ENCODE measurements around the gene MARK3.
"Not testable (repeated sequence)": the region's sequence is repeated elsewhere in the genome, so short reads cannot be mapped to it uniquely, and the experiment has no call there.

Gene MARK3

GRCh38 chr14:103495854-103496253 is 110.6 kb downstream of the MARK3 start:
- DNase-seq: no peak

- no peak for DNase-seq
Measured at GRCh38 chr14:103496776-103497175, 111.6 kb downstream of the MARK3 start.

- no peak for DNase-seq
Measured at GRCh38 chr14:103499709-103500108, 114.5 kb downstream of the MARK3 start.

GRCh38 chr14:103500148-103500990 is 115.2 kb downstream of the MARK3 start:
- DNase-seq: peak; percentile 89

GRCh38 chr14:103501041-103501870 is 116.0 kb downstream of the MARK3 start:
- DNase-seq: no peak

GRCh38 chr14:103501921-103502669 is 116.9 kb downstream of the MARK3 start:
- no peak for DNase-seq

- DNase-seq: no peak
Measured at GRCh38 chr14:103502877-103503276, 117.7 kb downstream of the MARK3 start.

GRCh38 chr14:103503296-103503695 is 118.1 kb downstream of the MARK3 start:
- no peak for DNase-seq

- no peak for DNase-seq
Measured at GRCh38 chr14:103504991-103505565, 119.9 kb downstream of the MARK3 start.

- DNase-seq: no peak
Measured at GRCh38 chr14:103507751-103508150, 122.5 kb downstream of the MARK3 start.

GRCh38 chr14:103508521-103509329 is 123.5 kb downstream of the MARK3 start:
- DNase-seq: no peak

GRCh38 chr14:103509864-103510723 is 124.9 kb downstream of the MARK3 start:
- no peak for DNase-seq

- no peak for DNase-seq
Measured at GRCh38 chr14:103510724-103511693, 125.8 kb downstream of the MARK3 start.

GRCh38 chr14:103512180-103512579 is 127.0 kb downstream of the MARK3 start:
- not testable (repeated sequence) for DNase-seq

- no peak for DNase-seq
Measured at GRCh38 chr14:103512701-103513611, 127.7 kb downstream of the MARK3 start.

GRCh38 chr14:103514596-103515421 is 129.6 kb downstream of the MARK3 start:
- DNase-seq: no peak

- DNase-seq: no peak
Measured at GRCh38 chr14:103516426-103517173, 131.4 kb downstream of the MARK3 start.
